HG02610 (cell line): ENCODE data around the gene B3GNT4.
A peak's percentile ranks its signal among the peaks of the same experiment; 100 is the strongest.
"Not testable (repeated sequence)": the region's sequence is repeated elsewhere in the genome, so short reads cannot be mapped to it uniquely, and the experiment has no call there.

Experiments
- ATAC-seq: cut with Tn5 transposase; IDR thresholded peaks from one replicate; pipeline ENCODE4 v1.9.1; 2021; ENCODE audit warnings: mild to moderate bottlenecking, moderate library complexity; ENCODE audit not compliant: unreplicated experiment

The B3GNT4 gene

GRCh38 chr12:122208073-122208820, 4.7 kb downstream of the B3GNT4 start:
- ATAC-seq, result no peak

- no peak for ATAC-seq
Observed at GRCh38 chr12:122215771-122216170, 12.3 kb downstream of the B3GNT4 start.

- ATAC-seq, result no peak
Observed at GRCh38 chr12:122216445-122216844, 12.9 kb downstream of the B3GNT4 start.

- peak; percentile 92 for ATAC-seq
Observed at GRCh38 chr12:122225683-122226365, 22.3 kb downstream of the B3GNT4 start, which contains the start of gene DIABLO. DIABLO (minus strand) TSS chr12:122226052; CDS start chr12:122226014, 38 bp downstream.

GRCh38 chr12:122226366-122227125, 23.0 kb downstream of the B3GNT4 start:
- ATAC-seq, result no peak

GRCh38 chr12:122227341-122227740, 23.8 kb downstream of the B3GNT4 start:
- ATAC-seq, result no peak

GRCh38 chr12:122228092-122228491, 24.6 kb downstream of the B3GNT4 start:
- ATAC-seq, result no peak

GRCh38 chr12:122230798-122231197, 27.3 kb downstream of the B3GNT4 start:
- no peak for ATAC-seq

- no peak for ATAC-seq
Observed at GRCh38 chr12:122232691-122233090, 29.2 kb downstream of the B3GNT4 start.

- no peak for ATAC-seq
Observed at GRCh38 chr12:122235741-122236140, 32.2 kb downstream of the B3GNT4 start.

GRCh38 chr12:122238861-122239260, 35.4 kb downstream of the B3GNT4 start:
- no peak for ATAC-seq

GRCh38 chr12:122243965-122244364, 40.5 kb downstream of the B3GNT4 start:
- no peak for ATAC-seq

GRCh38 chr12:122244565-122245371, 41.3 kb downstream of the B3GNT4 start:
- ATAC-seq, result no peak

- ATAC-seq, result no peak
Observed at GRCh38 chr12:122245553-122245952, 42.0 kb downstream of the B3GNT4 start.

GRCh38 chr12:122250047-122250446, 46.5 kb downstream of the B3GNT4 start:
- no peak for ATAC-seq

- no peak for ATAC-seq
Observed at GRCh38 chr12:122250536-122250935, 47.0 kb downstream of the B3GNT4 start.

- not testable (repeated sequence) for ATAC-seq
Observed at GRCh38 chr12:122258462-122258861, 55.0 kb downstream of the B3GNT4 start.
